Measurements from ENCODE around the gene SLC30A5.

DNA sequence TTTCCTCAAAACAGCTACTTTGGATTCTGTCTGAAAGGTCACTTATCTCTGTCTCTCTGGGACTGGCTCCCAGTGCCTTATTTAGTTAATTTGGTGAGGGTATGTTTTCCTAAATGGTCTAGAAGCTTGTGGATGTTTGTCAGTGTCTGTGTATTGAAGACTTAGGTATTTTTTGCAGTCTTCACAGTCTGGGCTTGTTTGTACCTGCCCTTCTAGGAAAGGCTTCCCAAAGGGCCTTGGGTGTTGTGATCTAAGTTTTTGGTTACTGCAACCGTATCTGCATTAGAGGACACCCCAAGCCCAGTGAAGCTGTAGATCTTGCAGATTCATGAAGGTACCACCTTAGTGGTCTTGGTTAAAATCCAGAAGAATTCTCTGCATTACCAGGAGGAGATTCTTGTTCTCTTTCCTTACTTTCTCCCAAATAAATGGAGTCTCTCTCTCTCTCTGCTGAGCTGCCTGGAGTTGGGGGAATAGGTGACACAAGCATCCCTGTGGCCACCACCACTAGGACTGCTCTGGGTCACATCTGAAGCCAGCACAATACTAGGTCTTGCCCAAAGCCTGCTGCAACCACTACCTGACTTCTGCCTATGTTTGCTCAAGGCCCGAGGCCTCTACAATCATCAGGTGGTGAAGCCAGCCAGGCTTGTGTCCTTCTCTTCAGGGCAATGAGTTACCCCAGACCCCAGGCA is 55.3 kb downstream of the SLC30A5 start:
- TF ChIP-seq POLR2A (IDR thresholded peaks at IDR 0.05; ENCODE audit: borderline replicate concordance, extremely low read depth, insufficient read depth, insufficient read length) (no peak), ELF1 (IDR thresholded peaks at IDR 0.05; ENCODE audit: borderline replicate concordance, low read depth) (no peak), POLR2AphosphoS5 (IDR thresholded peaks at IDR 0.05; ENCODE audit: low read depth, low read length) (no peak), CBX3 (IDR thresholded peaks at IDR 0.05; ENCODE audit: low read depth) (no peak), SIN3A (IDR thresholded peaks at IDR 0.05; ENCODE audit: low read depth) (no peak), SP1 (IDR thresholded peaks at IDR 0.05; ENCODE audit: low read depth) (no peak), EZH2phosphoT487 (IDR thresholded peaks at IDR 0.05; ENCODE audit: borderline replicate concordance) (no peak), JUND (IDR thresholded peaks at IDR 0.05) (no peak)
- TF ChIP-seq, protein P1, sequence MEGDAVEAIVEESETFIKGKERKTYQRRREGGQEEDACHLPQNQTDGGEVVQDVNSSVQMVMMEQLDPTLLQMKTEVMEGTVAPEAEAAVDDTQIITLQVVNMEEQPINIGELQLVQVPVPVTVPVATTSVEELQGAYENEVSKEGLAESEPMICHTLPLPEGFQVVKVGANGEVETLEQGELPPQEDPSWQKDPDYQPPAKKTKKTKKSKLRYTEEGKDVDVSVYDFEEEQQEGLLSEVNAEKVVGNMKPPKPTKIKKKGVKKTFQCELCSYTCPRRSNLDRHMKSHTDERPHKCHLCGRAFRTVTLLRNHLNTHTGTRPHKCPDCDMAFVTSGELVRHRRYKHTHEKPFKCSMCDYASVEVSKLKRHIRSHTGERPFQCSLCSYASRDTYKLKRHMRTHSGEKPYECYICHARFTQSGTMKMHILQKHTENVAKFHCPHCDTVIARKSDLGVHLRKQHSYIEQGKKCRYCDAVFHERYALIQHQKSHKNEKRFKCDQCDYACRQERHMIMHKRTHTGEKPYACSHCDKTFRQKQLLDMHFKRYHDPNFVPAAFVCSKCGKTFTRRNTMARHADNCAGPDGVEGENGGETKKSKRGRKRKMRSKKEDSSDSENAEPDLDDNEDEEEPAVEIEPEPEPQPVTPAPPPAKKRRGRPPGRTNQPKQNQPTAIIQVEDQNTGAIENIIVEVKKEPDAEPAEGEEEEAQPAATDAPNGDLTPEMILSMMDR (IDR thresholded peaks at IDR 0.05 in 2 of 3, conservative IDR thresholded peaks at IDR 0.05 in 1 of 3; ENCODE audit: borderline replicate concordance in 1 of 3, insufficient read depth in 1 of 3, low read depth in 2 of 3, low read length in 2 of 3), result no peak
- TF ChIP-seq, protein P2, sequence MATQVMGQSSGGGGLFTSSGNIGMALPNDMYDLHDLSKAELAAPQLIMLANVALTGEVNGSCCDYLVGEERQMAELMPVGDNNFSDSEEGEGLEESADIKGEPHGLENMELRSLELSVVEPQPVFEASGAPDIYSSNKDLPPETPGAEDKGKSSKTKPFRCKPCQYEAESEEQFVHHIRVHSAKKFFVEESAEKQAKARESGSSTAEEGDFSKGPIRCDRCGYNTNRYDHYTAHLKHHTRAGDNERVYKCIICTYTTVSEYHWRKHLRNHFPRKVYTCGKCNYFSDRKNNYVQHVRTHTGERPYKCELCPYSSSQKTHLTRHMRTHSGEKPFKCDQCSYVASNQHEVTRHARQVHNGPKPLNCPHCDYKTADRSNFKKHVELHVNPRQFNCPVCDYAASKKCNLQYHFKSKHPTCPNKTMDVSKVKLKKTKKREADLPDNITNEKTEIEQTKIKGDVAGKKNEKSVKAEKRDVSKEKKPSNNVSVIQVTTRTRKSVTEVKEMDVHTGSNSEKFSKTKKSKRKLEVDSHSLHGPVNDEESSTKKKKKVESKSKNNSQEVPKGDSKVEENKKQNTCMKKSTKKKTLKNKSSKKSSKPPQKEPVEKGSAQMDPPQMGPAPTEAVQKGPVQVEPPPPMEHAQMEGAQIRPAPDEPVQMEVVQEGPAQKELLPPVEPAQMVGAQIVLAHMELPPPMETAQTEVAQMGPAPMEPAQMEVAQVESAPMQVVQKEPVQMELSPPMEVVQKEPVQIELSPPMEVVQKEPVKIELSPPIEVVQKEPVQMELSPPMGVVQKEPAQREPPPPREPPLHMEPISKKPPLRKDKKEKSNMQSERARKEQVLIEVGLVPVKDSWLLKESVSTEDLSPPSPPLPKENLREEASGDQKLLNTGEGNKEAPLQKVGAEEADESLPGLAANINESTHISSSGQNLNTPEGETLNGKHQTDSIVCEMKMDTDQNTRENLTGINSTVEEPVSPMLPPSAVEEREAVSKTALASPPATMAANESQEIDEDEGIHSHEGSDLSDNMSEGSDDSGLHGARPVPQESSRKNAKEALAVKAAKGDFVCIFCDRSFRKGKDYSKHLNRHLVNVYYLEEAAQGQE (IDR thresholded peaks at IDR 0.05; ENCODE audit: low read depth), result no peak
- TF ChIP-seq, protein P3, sequence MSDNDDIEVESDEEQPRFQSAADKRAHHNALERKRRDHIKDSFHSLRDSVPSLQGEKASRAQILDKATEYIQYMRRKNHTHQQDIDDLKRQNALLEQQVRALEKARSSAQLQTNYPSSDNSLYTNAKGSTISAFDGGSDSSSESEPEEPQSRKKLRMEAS (IDR thresholded peaks at IDR 0.05), result no peak
